WI38 (cell line): ENCODE results near the gene ADGRG6.

Experiments used
- H3K4me3 ChIP-seq: 2 replicates; pipeline ENCODE4 v1.5.1; 2011; ENCODE audit warnings: low read depth, mild to moderate bottlenecking, control low read depth, low read length
- CTCF ChIP-seq: IDR thresholded peaks from 2 replicates; pipeline ENCODE4 v1.5.1; 2012; ENCODE audit warnings: low read depth, mild to moderate bottlenecking, control low read depth, low read length

The ADGRG6 gene

GRCh38 chr6:142455957-142456589 lies 154.3 kb downstream of the ADGRG6 start:
- H3K4me3 ChIP-seq = no peak overlapping the region
- no peak for TF ChIP-seq CTCF

GRCh38 chr6:142457638-142458406 lies 156.0 kb downstream of the ADGRG6 start:
- H3K4me3 ChIP-seq = no peak overlapping the region
- TF ChIP-seq CTCF = no peak

- no peak for TF ChIP-seq CTCF
- H3K4me3 ChIP-seq = no peak overlapping the region
Observed at GRCh38 chr6:142458836-142459235, 157.0 kb downstream of the ADGRG6 start.

- no peak for TF ChIP-seq CTCF
Observed at GRCh38 chr6:142459271-142459670, 157.5 kb downstream of the ADGRG6 start.

GRCh38 chr6:142462260-142462659 lies 160.5 kb downstream of the ADGRG6 start:
- no peak for TF ChIP-seq CTCF

More at GRCh38 chr6:142459271-142459670, 157.5 kb downstream of the ADGRG6 start:
- no peak overlapping the region for H3K4me3 ChIP-seq

GRCh38 chr6:142463988-142464387 lies 162.2 kb downstream of the ADGRG6 start:
- no peak overlapping the region for H3K4me3 ChIP-seq
- TF ChIP-seq CTCF = no peak

More at GRCh38 chr6:142462260-142462659, 160.5 kb downstream of the ADGRG6 start:
- H3K4me3 ChIP-seq = no peak overlapping the region

- H3K4me3 ChIP-seq = no peak overlapping the region
- TF ChIP-seq CTCF = no peak
Observed at GRCh38 chr6:142469220-142469619, 167.4 kb downstream of the ADGRG6 start.
